GM10266 (cell line): ENCODE data around the gene MRPL53.
"Not testable (repeated sequence)": the region's sequence is repeated elsewhere in the genome, so short reads cannot be mapped to it uniquely, and the experiment has no call there.

Source experiments
- DNase-seq: peaks from one replicate; pipeline ENCODE4 v3.0.0; 2012; ENCODE audit errors: extremely low spot score
- CTCF ChIP-seq: IDR thresholded peaks from 2 replicates; pipeline ENCODE4 v1.5.1; 2012; ENCODE audit warnings: mild to moderate bottlenecking, low read depth; ENCODE audit not compliant: control insufficient read depth, insufficient read depth; ENCODE audit errors: missing control alignments

MRPL53 gene

GRCh38 chr2:74495440-74495839, 23.0 kb upstream of the MRPL53 start:
- DNase-seq = no peak
- no peak for TF ChIP-seq CTCF

- TF ChIP-seq CTCF = no peak
- DNase-seq = no peak
These were observed 21.1 kb upstream of the MRPL53 start for GRCh38 chr2:74493546-74493945.

GRCh38 chr2:74491648-74492544, 19.4 kb upstream of the MRPL53 start:
- TF ChIP-seq CTCF = no peak
- DNase-seq = no peak

GRCh38 chr2:74489906-74490305, 17.4 kb upstream of the MRPL53 start:
- no peak for TF ChIP-seq CTCF

DNA sequence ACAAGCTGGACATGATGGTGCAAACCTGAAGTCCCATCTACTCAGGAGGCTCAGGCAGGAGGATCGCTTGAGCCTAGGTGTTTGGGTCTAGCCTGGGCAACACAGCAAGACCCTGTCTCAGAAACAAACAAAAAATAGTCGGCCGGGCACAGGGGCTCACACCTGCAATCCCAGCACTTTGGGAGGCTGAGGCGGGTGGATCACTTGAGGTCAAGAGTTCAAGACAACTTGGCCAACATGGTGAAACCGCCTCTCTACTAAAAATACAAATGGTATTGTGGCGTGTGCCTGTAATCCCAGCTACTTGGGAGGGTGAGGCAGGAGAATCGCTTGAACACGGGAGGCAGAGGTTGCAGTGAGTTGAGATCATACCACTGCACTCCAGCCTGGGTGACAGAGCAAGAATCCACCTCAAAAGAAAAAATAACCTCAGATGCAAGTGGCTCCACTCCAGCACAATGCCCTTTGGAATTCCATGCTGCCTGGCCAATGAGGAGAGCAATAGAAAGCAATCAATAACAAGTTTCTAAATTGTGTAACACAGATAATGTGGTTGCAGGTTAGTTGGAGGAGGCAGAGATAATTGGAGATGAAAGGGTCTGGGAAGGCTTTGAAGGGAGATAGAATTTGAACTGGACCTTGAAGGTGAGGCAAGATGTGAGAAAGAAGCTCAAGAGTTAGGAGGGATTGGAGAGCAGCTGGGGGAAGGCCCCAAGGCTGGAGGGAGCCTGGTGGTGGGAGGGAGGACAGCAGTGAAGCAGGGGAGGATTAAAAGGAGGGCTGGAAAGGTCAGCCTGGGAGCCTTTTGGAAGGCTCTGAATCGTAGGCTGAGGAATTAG, 16.4 kb upstream of the MRPL53 start:
- TF ChIP-seq CTCF = no peak
- DNase-seq = no peak

More at GRCh38 chr2:74489906-74490305, 17.4 kb upstream of the MRPL53 start:
- no peak for DNase-seq

- TF ChIP-seq CTCF = no peak
- DNase-seq = no peak
These were observed 13.7 kb upstream of the MRPL53 start for GRCh38 chr2:74486141-74486540.

DNA sequence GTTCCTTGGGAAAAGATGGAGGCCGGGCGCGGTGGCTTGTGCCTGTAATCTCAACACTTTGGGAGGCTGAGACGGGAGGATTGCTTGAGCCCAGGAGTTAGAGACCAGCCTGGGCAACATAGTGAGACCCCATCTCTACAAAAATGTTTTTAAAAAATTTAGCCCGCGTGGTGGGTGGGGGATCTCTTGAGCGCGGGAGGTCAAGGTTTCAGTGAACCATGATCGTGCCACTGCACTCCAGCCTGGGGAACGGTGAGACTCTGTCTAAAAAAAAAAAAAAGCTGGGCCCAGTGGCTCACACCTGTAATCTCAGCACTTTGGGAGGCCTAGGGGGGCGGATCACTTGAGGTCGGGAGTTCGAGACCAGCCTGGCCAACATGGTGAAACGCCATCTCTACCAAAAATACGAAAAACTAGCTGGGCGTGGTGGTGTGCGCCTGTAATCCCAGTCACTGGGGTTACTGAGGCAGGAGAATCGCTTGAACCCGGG, 11.2 kb upstream of the MRPL53 start:
- not testable (repeated sequence) for DNase-seq
